PC-9 (cell line): ENCODE data around the gene NOD1. TPM values are rescaled to one million over a fixed set of nuclear protein-coding genes. Genes with fewer than 3 reads are reported as not detected.

ENCODE experiments used
- BruUV-seq: library from RNA; stranded (reverse); fragments of 400-500 nt; replicated peaks from 2 replicates; lab custom pipeline; 2021; lab: Mats Ljungman, UMichigan
- CTCF ChIA-PET: fragments of 300-600 bp; sonication (Branson Sonifier 250); formaldehyde crosslinking; loops from one replicate; lab custom pipeline; 2022; ENCODE audit warnings: antibody characterized with exemption; lab: Charles Lee
- POLR2A ChIA-PET: fragments of 300-600 bp; sonication (Branson Sonifier 250); formaldehyde crosslinking; loops from one replicate; lab custom pipeline; 2022; ENCODE audit warnings: antibody characterized with exemption; ENCODE audit not compliant: unreplicated experiment; lab: Charles Lee
- DNase-seq, 2 experiments: peaks; one replicate each; pipeline versions ENCODE4 v3.0.0 to v3.0.0-alpha.2; 2015 to 2022; ENCODE audit warnings: mixed read lengths in 1 of 2
- H2AFZ ChIP-seq: fragments of 200-600 bp; sonication (generic); 2 replicates; pipeline ENCODE4 v1.8.1; 2017; ENCODE audit warnings: antibody characterized with exemption
- H3F3A ChIP-seq: fragments of 200-600 bp; sonication (generic); 2 replicates; pipeline ENCODE4 v1.8.1; 2017; ENCODE audit warnings: antibody characterized with exemption, mild to moderate bottlenecking, low read depth; ENCODE audit not compliant: insufficient read depth
- H3K27ac ChIP-seq: fragments of 200-600 bp; sonication (generic); 2 replicates; pipeline ENCODE4 v1.6.1; 2016; ENCODE audit warnings: mixed run types
- H3K27me3 ChIP-seq: fragments of 200-600 bp; sonication (generic); 2 replicates; pipeline ENCODE4 v1.6.1; 2016; ENCODE audit warnings: low read depth, mixed run types; ENCODE audit not compliant: insufficient read depth
- H3K36me3 ChIP-seq: fragments of 200-600 bp; sonication (generic); 2 replicates; pipeline ENCODE4 v1.6.1; 2016; ENCODE audit warnings: low read depth, mixed run types
- H3K4me1 ChIP-seq: fragments of 200-600 bp; sonication (generic); replicated peaks from 2 replicates; pipeline ENCODE4 v1.6.1; 2016; ENCODE audit warnings: mixed run types; ENCODE audit not compliant: insufficient read depth
- H3K4me2 ChIP-seq: fragments of 200-600 bp; sonication (generic); 2 replicates; pipeline ENCODE4 v1.6.1; 2017; ENCODE audit warnings: mixed run types
- H3K4me3 ChIP-seq: fragments of 200-600 bp; sonication (generic); 2 replicates; pipeline ENCODE4 v1.6.1; 2016; ENCODE audit warnings: mixed run types
- H3K79me2 ChIP-seq: fragments of 200-600 bp; sonication (generic); 2 replicates; pipeline ENCODE4 v1.6.1; 2017; ENCODE audit warnings: low read depth, mixed run types
- H3K9me2 ChIP-seq: fragments of 200-600 bp; sonication (generic); 2 replicates; pipeline ENCODE4 v1.8.1; 2017; ENCODE audit warnings: mild to moderate bottlenecking; ENCODE audit not compliant: insufficient read depth
- H3K9me3 ChIP-seq: fragments of 200-600 bp; sonication (generic); 2 replicates; pipeline ENCODE4 v1.8.1; 2016; ENCODE audit warnings: low read depth; ENCODE audit not compliant: insufficient read depth
- H4K20me1 ChIP-seq: fragments of 200-600 bp; sonication (generic); 2 replicates; pipeline ENCODE4 v1.8.1; 2017; ENCODE audit not compliant: insufficient read depth
- CTCF ChIP-seq: fragments of 200-600 bp; sonication (generic); conservative IDR thresholded peaks from 2 replicates; pipeline ENCODE4 v1.6.1; 2017; ENCODE audit warnings: mixed run types, antibody characterized with exemption, mild to moderate bottlenecking, moderate library complexity
- EZH2 ChIP-seq: fragments of 200-600 bp; sonication (generic); IDR thresholded peaks from 2 replicates; pipeline ENCODE4 v1.8.0; 2017; ENCODE audit warnings: antibody characterized with exemption, low read depth
- intact Hi-C: fragments of 100-400 bp; cut with micrococcal nuclease; formaldehyde crosslinking; loops from one replicate; pipeline ENCODE4 v1.10.0; 2022; ENCODE audit not compliant: unreplicated experiment
- total RNA-seq: library from RNA; stranded (reverse); gene quantifications from 2 replicates; pipeline ENCODE4 v1.2.3, GENCODE V29; 2021

The NOD1 gene
- total RNA-seq, 1 experiment from 2014 or later = 16.5 TPM

DNA sequence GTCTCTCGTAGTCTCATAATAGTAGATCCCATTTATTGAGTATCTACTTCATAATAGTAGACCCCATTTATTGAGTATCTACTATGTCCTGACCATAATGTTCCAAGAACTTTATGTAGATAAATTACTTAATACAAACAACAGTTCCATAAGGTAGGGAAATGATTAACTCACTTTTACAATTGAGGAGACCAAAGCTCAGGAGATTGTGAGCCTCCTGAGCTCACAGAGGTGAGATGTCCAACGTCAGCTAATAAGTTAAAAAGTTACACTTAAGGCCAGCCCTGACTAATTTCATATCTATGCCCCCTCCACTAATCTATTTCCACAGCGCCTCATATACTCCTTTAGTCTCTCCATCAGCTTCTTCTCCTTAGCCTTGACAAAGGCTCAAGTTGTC is 43.6 kb upstream of the NOD1 start:
- DNase-seq = no peak
- no peaks in the 10 kb centered on the region for H3K9me2 ChIP-seq
- no peaks in the 10 kb centered on the region for H4K20me1 ChIP-seq
- ChIA-PET CTCF (no interaction called here), POLR2A (no interaction called here)
- intact Hi-C loops = no loop called here
- no peaks in the 10 kb centered on the region for H3K36me3 ChIP-seq
- no peak overlapping the region for H3K27ac ChIP-seq
- peaks cover 39% of the 10 kb centered on the region for H3K4me1 ChIP-seq
- H3K4me3 ChIP-seq = no peak overlapping the region
- H3K79me2 ChIP-seq = no peaks in the 10 kb centered on the region
- TF ChIP-seq CTCF (no peak), EZH2 (no peak)
- H3K27me3 ChIP-seq = no peaks in the 10 kb centered on the region
- H3F3A ChIP-seq = peaks cover 25% of the 10 kb centered on the region
- BruUV-seq = no TSS peak
- no peaks in the 10 kb centered on the region for H3K9me3 ChIP-seq
- H2AFZ ChIP-seq = no peak overlapping the region
- no peak overlapping the region for H3K4me2 ChIP-seq

- ChIA-PET CTCF (interaction anchor here (0.7 kb wide), 1 partner anchor 11 kb away, joined by 4 read pairs; no protein-coding TSS in a partner anchor), POLR2A (no interaction called here)
- no peak for DNase-seq
- no peaks in the 10 kb centered on the region for H3K27me3 ChIP-seq
- peak overlapping the region; percentile 80 for H3K27ac ChIP-seq
- intact Hi-C loops = no loop called here
- TF ChIP-seq CTCF = no peak
- no peak for TF ChIP-seq EZH2
- H3K4me1 ChIP-seq = peaks cover 39% of the 10 kb centered on the region
- no peaks in the 10 kb centered on the region for H3K9me2 ChIP-seq
- no peaks in the 10 kb centered on the region for H3K79me2 ChIP-seq
- H3F3A ChIP-seq = peaks cover 25% of the 10 kb centered on the region
- no TSS peak for BruUV-seq
- H2AFZ ChIP-seq = no peak overlapping the region
- H3K9me3 ChIP-seq = no peaks in the 10 kb centered on the region
- H3K4me2 ChIP-seq = peak overlapping the region; percentile 67
- no peaks in the 10 kb centered on the region for H4K20me1 ChIP-seq
- no peak overlapping the region for H3K4me3 ChIP-seq
- no peaks in the 10 kb centered on the region for H3K36me3 ChIP-seq
These were observed 42.9 kb upstream of the NOD1 start for GRCh38 chr7:30521532-30521931.

- H2AFZ ChIP-seq = no peak overlapping the region
- POLR2A ChIA-PET = no interaction called here
- H3K36me3 ChIP-seq = no peaks in the 10 kb centered on the region
- intact Hi-C loops = no loop called here
- peak in 1 of 2 experiments; percentile 79 for DNase-seq
- peaks cover 39% of the 10 kb centered on the region for H3K4me1 ChIP-seq
- 0 out of 2 replicates have a peak overlapping the region, but pooled peaks have one; percentile 7 for H3K27ac ChIP-seq
- peaks cover 25% of the 10 kb centered on the region for H3F3A ChIP-seq
- no peaks in the 10 kb centered on the region for H3K27me3 ChIP-seq
- TF ChIP-seq EZH2 = no peak
- TF ChIP-seq CTCF = no peak
- no peak overlapping the region for H3K4me3 ChIP-seq
- H3K9me3 ChIP-seq = no peaks in the 10 kb centered on the region
- no peaks in the 10 kb centered on the region for H3K79me2 ChIP-seq
- no TSS peak for BruUV-seq
- CTCF ChIA-PET = interaction anchor here (0.7 kb wide), 1 partner anchor 38 kb away, joined by 3 read pairs; no protein-coding TSS in a partner anchor
- H3K9me2 ChIP-seq = no peaks in the 10 kb centered on the region
- H3K4me2 ChIP-seq = peak overlapping the region; percentile 67
- no peaks in the 10 kb centered on the region for H4K20me1 ChIP-seq
These were observed 40.5 kb upstream of the NOD1 start for GRCh38 chr7:30519122-30519521.
